Neutrophil (primary cell): ENCODE measurements around the gene CACNA2D1.
"Not testable (repeated sequence)": the region's sequence is repeated elsewhere in the genome, so short reads cannot be mapped to it uniquely, and the experiment has no call there.

Source experiments
- H3K27ac ChIP-seq: fragments of 200-600 bp; sonication (generic); 2 replicates; pipeline ENCODE4 v1.5.1; 2016; ENCODE audit warnings: mild to moderate bottlenecking, moderate library complexity
- H3K27me3 ChIP-seq: fragments of 200-600 bp; sonication (generic); 2 replicates; pipeline ENCODE4 v1.6.0; 2016; ENCODE audit warnings: mild to moderate bottlenecking
- H3K36me3 ChIP-seq: fragments of 200-600 bp; sonication (generic); 2 replicates; pipeline ENCODE4 v1.5.1; 2017
- H3K4me1 ChIP-seq, 2 experiments: fragments of 200-600 bp in 1 of 2; sonication (generic) in 1 of 2; 1 replicate in 1 of 2; 2 replicates in 1 of 2; pipeline versions ENCODE4 v1.5.1 to v1.6.1; 2013 to 2016; ENCODE audit warnings: low read depth in 1 of 2, low read length in 1 of 2, mild to moderate bottlenecking in 1 of 2, moderate library complexity in 1 of 2; ENCODE audit not compliant: control insufficient read depth in 1 of 2, insufficient read depth in 1 of 2
- H3K4me3 ChIP-seq, 2 experiments: fragments of 200-600 bp in 1 of 2; sonication (generic) in 1 of 2; 1 replicate in 1 of 2; 2 replicates in 1 of 2; pipeline ENCODE4 v1.5.1; 2013 to 2016; ENCODE audit warnings: low read depth in 1 of 2, low read length in 1 of 2, mild to moderate bottlenecking in 1 of 2, moderate library complexity in 1 of 2
- H3K9me3 ChIP-seq: fragments of 200-600 bp; sonication (generic); 2 replicates; pipeline ENCODE4 v1.5.1; 2016
- TF ChIP-seq, protein P1 (sequence below): fragments of 200-600 bp; sonication (generic); IDR thresholded peaks from 2 replicates; pipeline ENCODE4 v1.5.1; 2016; ENCODE audit warnings: antibody characterized with exemption

Gene CACNA2D1

DNA sequence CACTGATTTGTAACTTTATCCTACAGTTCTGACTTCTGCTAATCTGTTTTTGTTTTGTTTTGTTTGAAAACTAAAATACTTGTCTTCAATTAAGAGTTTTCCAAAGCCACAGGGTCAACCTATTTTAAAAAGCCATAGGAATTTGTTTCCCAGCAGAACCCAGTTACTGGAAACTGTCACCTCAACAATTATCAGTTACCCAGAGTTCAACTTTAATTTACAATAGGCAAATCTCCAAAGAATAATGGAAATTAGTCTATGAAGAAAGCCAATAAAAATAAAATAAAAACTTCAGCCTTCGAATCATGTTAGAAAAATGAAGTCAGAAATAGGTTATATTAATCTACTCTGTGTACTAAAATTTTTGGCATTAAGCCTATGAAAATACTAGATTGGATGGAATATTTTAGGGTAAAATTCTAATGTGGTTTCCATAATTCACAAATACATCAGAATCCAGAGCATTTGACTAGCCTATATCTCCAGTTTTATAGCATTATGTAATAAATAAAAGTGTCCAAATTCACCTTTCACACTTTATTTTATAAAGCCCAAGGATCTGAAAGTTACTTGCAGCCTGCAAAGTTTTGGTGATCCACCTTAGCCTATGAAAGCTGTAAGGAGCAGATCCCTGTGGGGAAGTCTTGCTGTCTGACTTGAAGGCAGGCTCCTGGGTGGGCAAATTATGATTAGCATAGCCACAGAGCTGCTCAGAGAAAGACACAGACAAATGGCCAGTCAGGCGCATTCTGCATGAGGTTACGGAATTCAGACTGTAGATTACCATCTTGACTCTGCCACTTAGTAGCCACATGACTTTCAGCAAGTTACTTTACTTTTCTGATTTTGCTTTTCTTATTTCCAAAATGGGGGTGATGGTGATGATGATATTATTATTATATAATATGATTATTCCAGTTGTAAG lies 423.8 kb downstream of the CACNA2D1 start:
- H3K9me3 ChIP-seq: no peaks in the 10 kb centered on the region
- H3K27ac ChIP-seq: no peak overlapping the region
- no peaks in the 10 kb centered on the region for H3K36me3 ChIP-seq
- peaks cover 0 to 6% of the 10 kb centered on the region in 2 experiments for H3K4me1 ChIP-seq
- no peak overlapping the region for H3K4me3 ChIP-seq
- TF ChIP-seq, protein P1, sequence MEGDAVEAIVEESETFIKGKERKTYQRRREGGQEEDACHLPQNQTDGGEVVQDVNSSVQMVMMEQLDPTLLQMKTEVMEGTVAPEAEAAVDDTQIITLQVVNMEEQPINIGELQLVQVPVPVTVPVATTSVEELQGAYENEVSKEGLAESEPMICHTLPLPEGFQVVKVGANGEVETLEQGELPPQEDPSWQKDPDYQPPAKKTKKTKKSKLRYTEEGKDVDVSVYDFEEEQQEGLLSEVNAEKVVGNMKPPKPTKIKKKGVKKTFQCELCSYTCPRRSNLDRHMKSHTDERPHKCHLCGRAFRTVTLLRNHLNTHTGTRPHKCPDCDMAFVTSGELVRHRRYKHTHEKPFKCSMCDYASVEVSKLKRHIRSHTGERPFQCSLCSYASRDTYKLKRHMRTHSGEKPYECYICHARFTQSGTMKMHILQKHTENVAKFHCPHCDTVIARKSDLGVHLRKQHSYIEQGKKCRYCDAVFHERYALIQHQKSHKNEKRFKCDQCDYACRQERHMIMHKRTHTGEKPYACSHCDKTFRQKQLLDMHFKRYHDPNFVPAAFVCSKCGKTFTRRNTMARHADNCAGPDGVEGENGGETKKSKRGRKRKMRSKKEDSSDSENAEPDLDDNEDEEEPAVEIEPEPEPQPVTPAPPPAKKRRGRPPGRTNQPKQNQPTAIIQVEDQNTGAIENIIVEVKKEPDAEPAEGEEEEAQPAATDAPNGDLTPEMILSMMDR: no peak
- H3K27me3 ChIP-seq: no peaks in the 10 kb centered on the region

DNA sequence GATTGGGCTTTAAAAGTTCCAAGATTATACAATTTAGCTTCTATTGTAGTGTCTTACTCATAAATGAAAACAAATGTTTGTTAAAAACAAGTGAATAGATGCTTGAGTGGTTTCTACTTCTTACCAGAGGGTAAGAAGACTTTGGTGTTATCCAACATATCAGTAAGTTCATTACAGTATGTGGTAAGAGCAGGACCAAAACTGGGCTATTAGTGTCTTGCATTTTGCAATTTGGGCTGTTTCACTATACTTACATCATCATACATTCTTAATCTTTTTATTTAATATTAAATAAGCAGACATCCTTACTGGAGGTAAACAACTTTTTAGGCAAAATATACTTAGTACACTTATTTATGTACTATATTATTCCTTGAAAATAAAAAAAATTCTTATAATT lies 425.4 kb downstream of the CACNA2D1 start:
- Histone ChIP-seq H3K4me3 (no peak overlapping the region), H3K27ac (no peak overlapping the region), H3K4me1 (peaks cover 0 to 6% of the 10 kb centered on the region in 2 experiments), H3K9me3 (no peaks in the 10 kb centered on the region), H3K27me3 (no peaks in the 10 kb centered on the region), H3K36me3 (no peaks in the 10 kb centered on the region)
- TF ChIP-seq, protein P1: no peak

DNA sequence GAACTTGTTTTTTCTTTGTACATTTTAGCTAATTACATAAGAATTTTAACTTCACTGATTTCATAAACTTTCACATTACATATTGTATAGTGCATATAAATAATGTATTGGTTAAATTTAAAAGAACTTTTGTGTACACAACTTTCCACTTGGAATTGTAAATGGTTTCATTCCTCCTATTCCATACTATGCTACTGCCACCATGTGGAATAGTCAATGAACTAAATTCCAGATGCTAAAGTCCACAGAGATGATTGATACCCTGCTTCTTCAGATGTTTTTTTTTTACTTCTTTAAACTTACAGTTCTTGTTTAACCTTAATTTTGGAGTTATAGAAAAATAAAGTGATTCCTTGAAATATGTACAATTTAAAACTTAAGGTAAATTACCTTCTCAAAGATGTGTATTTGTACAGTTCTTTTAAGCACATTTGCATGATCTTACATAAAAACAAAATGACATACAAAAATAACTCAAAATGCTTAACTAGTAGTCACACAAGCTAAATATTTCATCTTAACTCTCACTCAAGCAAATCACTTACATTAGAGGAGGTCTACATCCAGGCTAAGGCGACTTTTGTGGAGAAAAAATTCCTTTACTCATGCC lies 426.1 kb downstream of the CACNA2D1 start:
- H3K4me1 ChIP-seq: peaks cover 0 to 6% of the 10 kb centered on the region in 2 experiments
- no peaks in the 10 kb centered on the region for H3K27me3 ChIP-seq
- H3K27ac ChIP-seq: no peak overlapping the region
- H3K4me3 ChIP-seq: no peak overlapping the region
- H3K9me3 ChIP-seq: no peaks in the 10 kb centered on the region
- TF ChIP-seq, protein P1: no peak
- no peaks in the 10 kb centered on the region for H3K36me3 ChIP-seq

DNA sequence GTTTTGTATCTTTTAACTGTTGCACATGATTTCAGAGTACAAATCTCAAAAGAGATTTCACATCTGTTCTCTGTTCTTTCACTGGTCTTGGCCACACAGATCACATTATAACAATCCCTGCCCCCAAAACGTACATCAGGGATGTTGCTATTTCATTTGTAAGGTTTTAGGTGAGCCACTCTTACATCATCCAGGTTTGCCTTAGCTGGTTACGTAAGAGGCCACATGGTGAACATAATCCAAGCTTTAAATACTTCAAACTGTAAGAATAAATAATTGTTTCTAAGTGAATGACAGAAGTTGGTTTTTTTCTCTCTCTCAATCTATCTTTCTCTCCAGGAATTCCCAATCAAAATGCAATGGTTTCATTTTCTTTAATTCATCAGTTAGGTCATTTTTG lies 427.8 kb downstream of the CACNA2D1 start:
- Histone ChIP-seq H3K27ac (no peak overlapping the region), H3K4me1 (peaks cover 0 to 6% of the 10 kb centered on the region in 2 experiments), H3K36me3 (no peaks in the 10 kb centered on the region), H3K9me3 (no peaks in the 10 kb centered on the region), H3K4me3 (no peak overlapping the region), H3K27me3 (no peaks in the 10 kb centered on the region)
- TF ChIP-seq, protein P1: no peak

DNA sequence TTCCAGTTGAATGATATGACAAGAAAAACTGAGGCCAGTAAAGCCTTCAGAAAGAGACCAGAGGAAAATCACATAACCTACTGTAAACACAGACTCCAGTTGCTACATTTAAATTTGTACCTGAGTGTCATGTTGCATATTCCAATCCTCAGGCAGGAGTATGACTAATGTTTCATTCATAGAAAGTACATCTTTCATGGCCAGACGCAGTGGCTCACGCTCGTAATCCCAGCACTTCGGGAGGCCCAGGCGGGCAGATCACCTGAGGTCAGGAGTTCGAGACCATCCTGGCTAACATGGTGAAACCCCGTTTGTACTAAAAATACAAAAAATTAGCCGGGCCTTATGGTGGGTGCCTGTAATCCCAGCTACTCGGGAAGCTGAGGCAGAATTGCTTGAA lies 429.0 kb downstream of the CACNA2D1 start:
- H3K27me3 ChIP-seq: not testable (repeated sequence)

DNA sequence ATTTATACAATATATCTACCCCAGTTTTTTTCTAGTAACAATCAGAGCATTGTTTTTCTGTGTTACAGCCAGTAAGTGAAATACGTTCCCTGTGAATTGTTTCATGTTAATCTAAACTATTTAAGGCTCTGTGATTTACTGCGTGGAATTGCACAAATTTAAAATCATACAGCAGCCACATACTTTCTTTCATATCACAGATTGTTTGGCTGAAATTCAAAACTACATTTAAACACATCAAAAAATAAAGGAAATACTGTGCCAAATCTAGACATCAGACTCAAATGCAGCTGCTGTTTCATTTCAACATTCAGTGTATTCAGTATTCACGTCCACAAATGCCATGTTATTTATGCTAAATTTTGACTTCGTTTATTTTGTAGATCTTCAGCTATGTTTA lies 431.1 kb downstream of the CACNA2D1 start:
- no peaks in the 10 kb centered on the region for H3K36me3 ChIP-seq
- no peaks in the 10 kb centered on the region for H3K9me3 ChIP-seq
- H3K27ac ChIP-seq: no peak overlapping the region
- H3K27me3 ChIP-seq: no peaks in the 10 kb centered on the region
- peaks cover 0 to 6% of the 10 kb centered on the region in 2 experiments for H3K4me1 ChIP-seq
- H3K4me3 ChIP-seq: no peak overlapping the region
- TF ChIP-seq, protein P1: no peak

More for the DNA sequence above, 429.0 kb downstream of the CACNA2D1 start:
- not testable (repeated sequence) for H3K4me3 ChIP-seq, H3K9me3 ChIP-seq, H3K27ac ChIP-seq, H3K36me3 ChIP-seq, H3K4me1 ChIP-seq
